K562 (cell line): ENCODE measurements around the gene NKAIN4. TPM values are rescaled to one million over a fixed set of nuclear protein-coding genes. Genes with fewer than 3 reads are reported as not detected.

Experiments
- ATAC-seq: fragments of 200-7000 bp; cut with Tn5 transposase; 3 replicates; pipeline ENCODE4 v1.9.1; 2020; ENCODE audit warnings: moderate library complexity
- BruUV-seq: library from RNA; stranded (reverse); fragments of 400-500 nt; replicated peaks from 2 replicates; lab custom pipeline; 2021; lab: Mats Ljungman, UMichigan
- CTCF ChIA-PET: fragments of 300-600 bp; formaldehyde crosslinking; extraction: SDS; loops from one replicate; lab custom pipeline; 2021; ENCODE audit warnings: low intra/inter-chr PET ratio; lab: Yijun Ruan, JAX
- POLR2A ChIA-PET: fragments of 300-600, 350-650 bp; sonication (Branson Sonifier 250); formaldehyde crosslinking; extraction: SDS; loops from one replicate; lab custom pipeline; 2021; ENCODE audit warnings: antibody characterized with exemption, inconsistent platforms; lab: Yijun Ruan, JAX
- DNase-seq, 4 experiments: peaks; one replicate each; pipeline versions ENCODE4 v3.0.0 to v3.0.0-alpha.2; 2011 to 2018; ENCODE audit warnings: low spot score in 3 of 4, mixed read lengths in 3 of 4; ENCODE audit errors: extremely low read depth in 1 of 4
- FAIRE-seq: peaks from 2 replicates; lab custom pipeline; 2011; peaks lifted over from hg19 to GRCh38; lab: Jason Lieb, UNC
- H2AFZ ChIP-seq: 2 replicates; pipeline ENCODE4 v1.6.0; 2011; ENCODE audit warnings: low read depth, low read length, control low read depth, inconsistent platforms
- H3K27ac ChIP-seq: fragments of 200-600 bp; 3 replicates; pipeline ENCODE4 v1.8.0; 2011; ENCODE audit warnings: low read depth, mild to moderate bottlenecking, control low read depth, inconsistent platforms, low read length, moderate library complexity, mixed read lengths; ENCODE audit errors: extremely low read depth
- H3K27me3 ChIP-seq, 2 experiments: fragments of 300-600 bp in 1 of 2; 2 replicates in 1 of 2; 3 replicates in 1 of 2; pipeline versions ENCODE4 v1.6.0 to v1.8.0; 2011; ENCODE audit warnings: inconsistent platforms in 2 of 2, low read length in 2 of 2, mild to moderate bottlenecking in 1 of 2, mixed read lengths in 1 of 2, moderate library complexity in 1 of 2; ENCODE audit not compliant: control insufficient read depth in 2 of 2, insufficient read depth in 2 of 2
- H3K36me3 ChIP-seq: fragments of 300-600 bp; 3 replicates; pipeline ENCODE4 v1.8.0; 2011; ENCODE audit warnings: mild to moderate bottlenecking, low read length, inconsistent platforms; ENCODE audit not compliant: control insufficient read depth, insufficient read depth
- H3K4me1 ChIP-seq, 2 experiments: fragments of 200-600 bp in 1 of 2; replicated peaks in 1 of 2; 2 replicates in 1 of 2; 3 replicates in 1 of 2; pipeline versions ENCODE4 v1.5.1 to v1.8.0; 2011; ENCODE audit warnings: inconsistent platforms in 2 of 2, low read length in 2 of 2, mild to moderate bottlenecking in 1 of 2, mixed read lengths in 1 of 2, moderate library complexity in 1 of 2; ENCODE audit not compliant: control insufficient read depth in 2 of 2, insufficient read depth in 2 of 2
- H3K4me2 ChIP-seq: 2 replicates; pipeline ENCODE4 v1.6.1; 2011; ENCODE audit warnings: low read length, control low read depth, inconsistent platforms, mixed read lengths; ENCODE audit not compliant: insufficient read depth
- H3K4me3 ChIP-seq: fragments of 200-600 bp; sonication (generic), shearing (Covaris generic); 2 replicates; pipeline ENCODE4 v1.5.1; 2016; ENCODE audit warnings: control low read depth, inconsistent platforms
- H3K79me2 ChIP-seq: fragments of 200-600 bp; 3 replicates; pipeline ENCODE4 v1.8.0; 2011; ENCODE audit warnings: low read length, inconsistent platforms; ENCODE audit not compliant: control insufficient read depth, insufficient read depth
- H3K9ac ChIP-seq, 2 experiments: 2 replicates each; pipeline versions ENCODE4 v1.6.0 to v1.6.1; 2011; ENCODE audit warnings: low read depth in 2 of 2, low read length in 2 of 2, control low read depth in 1 of 2, inconsistent platforms in 1 of 2, mild to moderate bottlenecking in 1 of 2, mixed read lengths in 1 of 2; ENCODE audit not compliant: insufficient read depth in 1 of 2
- H3K9me1 ChIP-seq: one replicate; pipeline ENCODE4 v1.6.0; 2011; ENCODE audit warnings: inconsistent platforms, mild to moderate bottlenecking, low read length, moderate library complexity; ENCODE audit not compliant: control insufficient read depth, insufficient read depth
- H3K9me3 ChIP-seq: replicated peaks from 2 replicates; pipeline ENCODE4 v1.5.1; 2011; ENCODE audit warnings: low read depth, low read length, inconsistent platforms; ENCODE audit not compliant: control insufficient read depth, insufficient read depth
- H4K20me1 ChIP-seq: replicated peaks from 2 replicates; pipeline ENCODE4 v1.6.1; 2011; ENCODE audit warnings: low read length, inconsistent platforms, mixed read lengths; ENCODE audit not compliant: control insufficient read depth, insufficient read depth
- CHD1 ChIP-seq: fragments of 200-600 bp; sonication (generic); IDR thresholded peaks from one replicate; pipeline ENCODE4 v1.6.1; 2012; ENCODE audit warnings: mild to moderate bottlenecking, moderate library complexity, low read length, inconsistent platforms
- MECOM ChIP-seq: fragments of 250-450 bp; sonication (Bioruptor Pico); IDR thresholded peaks from 2 replicates; pipeline ENCODE4 v1.8.0; 2022; ENCODE audit warnings: inconsistent platforms
- MLX ChIP-seq, 2 experiments: fragments of 450-650 bp in 1 of 2; sonication (generic) in 1 of 2; formaldehyde crosslinking; conservative IDR thresholded peaks; 2 replicates each; pipeline versions ENCODE4 v1.4.0 to v1.8.1; 2020 to 2022; ENCODE audit warnings: mild to moderate bottlenecking in 1 of 2, missing genetic modification reagents in 1 of 2
- POLR2G ChIP-seq: fragments of 200-400 bp; formaldehyde crosslinking; IDR thresholded peaks from 2 replicates; pipeline ENCODE4 v1.6.1; 2017; ENCODE audit warnings: low read depth, mild to moderate bottlenecking, antibody characterized with exemption, low read length, moderate library complexity
- PTRF ChIP-seq: fragments of 450-650 bp; IDR thresholded peaks from 2 replicates; pipeline ENCODE4 v1.6.1; 2016; ENCODE audit warnings: mild to moderate bottlenecking, missing genetic modification characterization, missing compliant biosample characterization
- RBFOX2 ChIP-seq: fragments of 200-400 bp; formaldehyde crosslinking; IDR thresholded peaks from 2 replicates; pipeline ENCODE4 v1.6.1; 2017; ENCODE audit warnings: low read depth, mild to moderate bottlenecking, low read length, moderate library complexity
- RBM22 ChIP-seq: fragments of 200-400 bp; formaldehyde crosslinking; IDR thresholded peaks from 2 replicates; pipeline ENCODE4 v1.6.1; 2018; ENCODE audit warnings: low read length, low read depth; ENCODE audit not compliant: poor library complexity, severe bottlenecking
- ZNF174 ChIP-seq: fragments of 250-450 bp; sonication (Bioruptor Pico); IDR thresholded peaks from 2 replicates; pipeline ENCODE4 v1.4.0; 2020; ENCODE audit warnings: mild to moderate bottlenecking
- ZNF551 ChIP-seq: fragments of 250-450 bp; sonication (Bioruptor Pico); IDR thresholded peaks from 2 replicates; pipeline ENCODE4 v1.5.0; 2021; ENCODE audit warnings: mild to moderate bottlenecking, moderate library complexity
- WGBS: fragments of 100-300 bp; shearing (Covaris generic); methylation state at CpG from one replicate; pipeline ENCODE4 v1.1.6; 2016; ENCODE audit warnings: low coverage, mixed read lengths; ENCODE audit not compliant: insufficient coverage; ENCODE audit errors: missing lambda C conversion rate; 5-methylcytosine and 5-hydroxymethylcytosine counted together
- in situ Hi-C: fragments of 300-500 bp; cut with MboI; formaldehyde crosslinking; loops from 4 replicates; pipeline ENCODE4 v1.15.0; 2018; ENCODE audit warnings: inconsistent platforms, mixed read lengths
- intact Hi-C: fragments of 100-400 bp; cut with micrococcal nuclease; formaldehyde crosslinking; loops from 2 replicates; pipeline ENCODE4 v1.14.2; 2022
- polyA plus RNA-seq, 8 experiments: library from polyadenylated mRNA; depleted of rRNA in 4 of 8; stranded (reverse) in 5 of 8; unstranded in 3 of 8; fragments of >200 nt; fragmentation: Nextera tagmentation in 2 of 8; fragmentation: Illumina TruSeq in 1 of 8; extraction: Ambion mirVana in 2 of 8; extraction: Trizol in 1 of 8; gene quantifications; 2 replicates each; pipeline versions ENCODE4 v1.2.1 to v1.2.3, GENCODE V29; 2011 to 2014; ENCODE audit warnings: inconsistent platforms in 1 of 8, missing spikeins in 1 of 8
- total RNA-seq, 7 experiments: library from RNA; depleted of rRNA in 6 of 7; stranded (reverse); fragments of >200 nt in 6 of 7; fragmentation: Illumina TruSeq in 2 of 7; extraction: Trizol in 2 of 7; gene quantifications; 2 replicates each; pipeline versions ENCODE4 v1.2.1 to v1.2.3, GENCODE V29; 2011 to 2021; ENCODE audit warnings: low replicate concordance in 1 of 7
- TF ChIP-seq, protein P1 (sequence below): fragments of 250-450 bp; sonication (Bioruptor Pico); IDR thresholded peaks from 2 replicates; pipeline ENCODE4 v1.9.0; 2021; ENCODE audit warnings: mild to moderate bottlenecking

NKAIN4 gene
- total and polyA plus RNA-seq, 9 of the 15 experiments (the other 6 are each of a cell fraction or from before 2014, with no cell fraction given), result not detected

GRCh38 chr20:63279931-63280330, 25.7 kb upstream of the NKAIN4 start (continued):
- no peak for TF ChIP-seq RBM22
- no peak for TF ChIP-seq ZNF174 (CRISPR knock-in tag)
- TF ChIP-seq, protein P1, sequence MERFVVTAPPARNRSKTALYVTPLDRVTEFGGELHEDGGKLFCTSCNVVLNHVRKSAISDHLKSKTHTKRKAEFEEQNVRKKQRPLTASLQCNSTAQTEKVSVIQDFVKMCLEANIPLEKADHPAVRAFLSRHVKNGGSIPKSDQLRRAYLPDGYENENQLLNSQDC (CRISPR knock-in tag), result no peak
- no peak for TF ChIP-seq PTRF (tag)
- no peak for TF ChIP-seq CHD1
- TF ChIP-seq ZNF551, result no peak

DNA sequence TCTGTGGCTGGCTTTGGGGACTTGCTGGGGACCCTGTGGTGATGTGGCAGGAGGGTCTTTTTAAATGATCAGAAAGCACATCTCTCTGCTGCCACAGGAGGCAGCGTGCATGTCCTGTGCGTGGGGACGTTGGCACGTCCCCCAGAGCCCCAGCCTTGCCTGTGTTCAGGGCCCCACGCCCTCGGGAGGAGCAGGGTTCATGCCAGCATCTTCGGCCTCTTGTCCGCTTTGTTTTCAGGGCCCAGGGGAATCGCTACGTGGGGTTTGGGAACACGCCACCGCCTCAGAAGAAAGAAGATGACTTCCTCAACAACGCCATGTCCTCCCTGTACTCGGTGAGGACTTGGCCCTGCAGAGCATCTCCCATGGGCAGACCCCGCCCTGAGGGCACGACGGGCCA, 24.4 kb upstream of the NKAIN4 start:
- FAIRE-seq, result no peak
- H3K4me3 ChIP-seq, result no peak overlapping the region
- no TSS peak for BruUV-seq
- in situ Hi-C loops (no loop called here), intact Hi-C loops (no loop called here)
- peaks cover 24% of the 10 kb centered on the region for H4K20me1 ChIP-seq
- H3K4me2 ChIP-seq, result no peak overlapping the region
- peaks cover 6% of the 10 kb centered on the region for H3K9me1 ChIP-seq
- DNase-seq, result no peak
- TF ChIP-seq RBFOX2 (0 out of 2 replicates have a peak, but pooled peaks have one; percentile 34), MLX (CRISPR knock-in tag; conservative IDR thresholded peaks at IDR 0.05) (no peak), POLR2G (0 out of 2 replicates have a peak, but pooled peaks have one; percentile 13), MECOM (CRISPR knock-in tag) (no peak)
- peaks cover 32% of the 10 kb centered on the region for H3K79me2 ChIP-seq
- H3K4me1 ChIP-seq, result peaks cover 10 to 45% of the 10 kb centered on the region in 2 experiments; a peak in 4 of 5 replicates
- H2AFZ ChIP-seq, result no peak overlapping the region
- no peaks in the 10 kb centered on the region for H3K9me3 ChIP-seq
- no peak overlapping the region for H3K27ac ChIP-seq
- WGBS, result 94% methylated on average over 17 of the region's 17 CpGs
- ChIA-PET CTCF (no interaction called here), POLR2A (interaction anchor here (0.7 to 5.2 kb wide), 2 partner anchors 9 to 15 kb away, joined by 3 to 28 read pairs; partner anchors contain the start of gene COL20A1)
- no peak for ATAC-seq
- H3K36me3 ChIP-seq, result peaks cover 84% of the 10 kb centered on the region; the same call in 2 of the 3 replicates
- no peaks in the 10 kb centered on the region for H3K27me3 ChIP-seq
- H3K9ac ChIP-seq, result peak overlapping the region in 1 of 2 experiments; percentile 45; a peak in 1 of 4 replicates
